Measurements from ENCODE around the gene CFAP74. TPM values are rescaled to one million over a fixed set of nuclear protein-coding genes. Genes with fewer than 3 reads are reported as not detected.

CFAP74 gene
- polyA plus RNA-seq, 1 experiment: not detected

DNA sequence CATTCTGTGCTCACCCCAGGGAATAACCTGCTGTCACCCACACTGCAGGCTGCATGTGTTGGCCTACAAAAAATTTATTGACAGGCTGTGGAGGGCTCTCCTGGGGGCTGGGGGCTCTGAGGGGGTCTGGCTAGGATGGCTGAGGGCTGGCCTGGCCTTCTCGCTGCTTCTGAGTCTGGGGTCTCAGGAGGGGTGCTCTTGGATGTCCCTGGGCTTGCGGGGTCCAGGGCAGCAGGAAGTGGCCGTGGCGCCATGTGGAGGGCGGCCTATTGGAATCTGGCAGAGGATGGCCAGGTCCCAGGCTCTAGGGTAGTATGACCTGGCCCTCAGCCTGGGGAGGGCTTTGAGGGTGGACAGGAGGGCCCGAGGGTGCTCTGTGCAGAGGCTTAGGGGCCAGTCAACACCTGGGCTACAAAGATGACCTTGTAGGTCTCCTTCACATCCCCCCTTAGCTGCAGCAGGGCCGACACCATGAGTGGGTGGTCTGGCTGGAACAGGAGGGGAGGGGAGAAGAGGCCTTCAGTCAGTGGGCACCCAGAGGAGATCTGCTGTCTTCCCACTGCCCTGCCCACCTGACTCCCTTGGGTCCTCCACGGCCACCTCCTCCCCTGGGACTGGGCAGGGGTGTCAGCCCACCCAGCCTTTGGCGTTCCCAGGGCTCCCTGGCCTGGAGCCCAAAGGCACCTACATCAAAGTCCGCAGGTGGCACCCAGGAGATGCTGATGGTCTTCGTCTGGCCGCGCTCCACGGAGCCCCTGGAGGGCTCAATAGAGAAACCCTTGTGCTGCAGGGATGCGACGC lies 81.5 kb downstream of the CFAP74 start:
- Histone ChIP-seq H3K9me3 (ENCODE audit: control insufficient read depth, insufficient read depth, low read length) (peaks cover 3% of the 10 kb centered on the region; the same call in 1 of the 2 replicates), H3K27me3 (ENCODE audit: control insufficient read depth, insufficient read depth, low read length) (peaks cover 6% of the 10 kb centered on the region), H3K4me3 (ENCODE audit: low read depth, low read length) (no peak overlapping the region), H3K27ac (ENCODE audit: low read depth, low read length) (no peak overlapping the region)
- ChIA-PET CTCF (no interaction called here), POLR2A (no interaction called here)
- DNase-seq (ENCODE audit: low read depth, low spot score): no peak
- TF ChIP-seq, protein P1, sequence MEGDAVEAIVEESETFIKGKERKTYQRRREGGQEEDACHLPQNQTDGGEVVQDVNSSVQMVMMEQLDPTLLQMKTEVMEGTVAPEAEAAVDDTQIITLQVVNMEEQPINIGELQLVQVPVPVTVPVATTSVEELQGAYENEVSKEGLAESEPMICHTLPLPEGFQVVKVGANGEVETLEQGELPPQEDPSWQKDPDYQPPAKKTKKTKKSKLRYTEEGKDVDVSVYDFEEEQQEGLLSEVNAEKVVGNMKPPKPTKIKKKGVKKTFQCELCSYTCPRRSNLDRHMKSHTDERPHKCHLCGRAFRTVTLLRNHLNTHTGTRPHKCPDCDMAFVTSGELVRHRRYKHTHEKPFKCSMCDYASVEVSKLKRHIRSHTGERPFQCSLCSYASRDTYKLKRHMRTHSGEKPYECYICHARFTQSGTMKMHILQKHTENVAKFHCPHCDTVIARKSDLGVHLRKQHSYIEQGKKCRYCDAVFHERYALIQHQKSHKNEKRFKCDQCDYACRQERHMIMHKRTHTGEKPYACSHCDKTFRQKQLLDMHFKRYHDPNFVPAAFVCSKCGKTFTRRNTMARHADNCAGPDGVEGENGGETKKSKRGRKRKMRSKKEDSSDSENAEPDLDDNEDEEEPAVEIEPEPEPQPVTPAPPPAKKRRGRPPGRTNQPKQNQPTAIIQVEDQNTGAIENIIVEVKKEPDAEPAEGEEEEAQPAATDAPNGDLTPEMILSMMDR (IDR thresholded peaks at IDR 0.05; ENCODE audit: low read depth, low read length): no peak

DNA sequence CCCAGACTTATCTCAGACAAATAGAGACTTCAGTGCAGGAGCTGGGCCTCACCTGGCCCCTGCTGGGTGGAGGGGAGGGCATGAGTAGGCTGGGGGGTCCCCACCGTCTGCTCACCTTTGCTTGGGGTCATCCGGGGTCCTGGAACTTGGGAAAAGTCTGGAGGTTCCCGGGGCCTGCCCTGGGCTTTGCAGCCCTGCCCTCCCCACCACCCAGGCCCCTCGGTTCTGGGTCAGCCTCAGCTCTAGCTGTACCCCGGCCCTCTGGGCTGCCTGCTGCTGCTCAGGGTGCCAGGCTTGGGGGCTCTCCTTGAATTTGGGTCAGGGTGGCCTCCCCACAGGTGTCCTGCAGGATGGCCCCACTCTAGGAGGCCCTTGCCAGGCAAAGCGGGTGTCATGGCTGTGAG lies 82.1 kb downstream of the CFAP74 start:
- POLR2A ChIA-PET: no interaction called here
- Histone ChIP-seq H3K9me3 (ENCODE audit: control insufficient read depth, insufficient read depth, low read length) (peaks cover 3% of the 10 kb centered on the region; the same call in 1 of the 2 replicates), H3K27me3 (ENCODE audit: control insufficient read depth, insufficient read depth, low read length) (peaks cover 6% of the 10 kb centered on the region), H3K4me3 (ENCODE audit: low read depth, low read length) (no peak overlapping the region), H3K27ac (ENCODE audit: low read depth, low read length) (no peak overlapping the region)
- TF ChIP-seq, protein P1 (IDR thresholded peaks at IDR 0.05; ENCODE audit: low read depth, low read length): no peak
- no peak for DNase-seq (ENCODE audit: low read depth, low spot score)
- CTCF ChIA-PET: interaction anchor here (0.9 kb wide), 1 partner anchor 123 kb away, joined by 3 read pairs; no protein-coding TSS in a partner anchor

DNA sequence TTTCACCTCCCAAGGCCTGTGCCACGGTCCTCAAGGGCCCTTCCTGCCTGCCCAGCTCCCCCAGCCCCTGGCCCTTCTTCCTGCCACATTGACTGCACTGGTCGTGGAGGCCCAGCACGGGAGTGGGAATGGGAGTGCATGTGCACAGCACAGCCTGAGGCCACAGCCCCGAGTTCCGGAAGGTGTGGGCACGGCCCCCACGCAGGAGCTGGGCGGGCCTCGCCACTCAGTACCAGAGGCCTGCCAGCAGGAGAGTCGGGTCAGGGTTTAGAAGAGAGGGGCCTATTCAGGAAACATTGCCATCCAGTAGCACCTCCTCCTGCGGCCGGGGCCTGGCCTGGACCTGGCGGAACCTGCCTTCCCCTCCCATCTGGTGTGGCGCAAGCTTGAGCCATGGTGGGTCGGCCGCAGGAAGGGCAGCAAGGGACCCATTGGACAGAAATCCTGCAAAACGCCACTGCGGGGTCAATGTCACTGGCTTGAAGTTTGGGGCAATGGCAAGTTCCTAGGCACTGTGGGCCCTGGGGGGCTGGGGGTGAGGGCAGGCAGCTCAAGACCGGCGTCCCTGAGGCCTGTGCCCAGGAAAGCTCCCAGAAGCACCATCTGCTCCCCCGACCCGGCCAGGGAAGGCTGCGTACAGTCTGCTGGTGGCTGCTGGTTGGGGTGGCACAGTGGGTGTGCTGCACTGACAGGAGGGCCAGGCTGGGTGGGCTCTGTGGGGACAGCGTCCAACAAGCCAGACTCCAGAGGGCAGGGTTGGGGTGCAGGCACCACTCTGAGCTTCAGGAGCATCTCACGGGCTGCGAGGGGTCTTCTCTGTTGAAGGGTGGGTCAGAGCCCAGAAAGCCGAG lies 82.8 kb downstream of the CFAP74 start:
- Histone ChIP-seq H3K27ac (ENCODE audit: low read depth, low read length) (no peak overlapping the region), H3K27me3 (ENCODE audit: control insufficient read depth, insufficient read depth, low read length) (peaks cover 6% of the 10 kb centered on the region), H3K4me3 (ENCODE audit: low read depth, low read length) (no peak overlapping the region), H3K9me3 (ENCODE audit: control insufficient read depth, insufficient read depth, low read length) (peaks cover 3% of the 10 kb centered on the region; the same call in 1 of the 2 replicates)
- POLR2A ChIA-PET: interaction anchor here (0.6 kb wide), 2 partner anchors 15 to 269 kb away, joined by 3 to 6 read pairs; no protein-coding TSS in a partner anchor
- TF ChIP-seq, protein P1 (IDR thresholded peaks at IDR 0.05; ENCODE audit: low read depth, low read length): no peak
- no peak for DNase-seq (ENCODE audit: low read depth, low spot score)
- CTCF ChIA-PET: interaction anchor here (0.5 to 0.9 kb wide), 2 partner anchors 12 to 124 kb away, joined by 3 read pairs; no protein-coding TSS in a partner anchor

DNA sequence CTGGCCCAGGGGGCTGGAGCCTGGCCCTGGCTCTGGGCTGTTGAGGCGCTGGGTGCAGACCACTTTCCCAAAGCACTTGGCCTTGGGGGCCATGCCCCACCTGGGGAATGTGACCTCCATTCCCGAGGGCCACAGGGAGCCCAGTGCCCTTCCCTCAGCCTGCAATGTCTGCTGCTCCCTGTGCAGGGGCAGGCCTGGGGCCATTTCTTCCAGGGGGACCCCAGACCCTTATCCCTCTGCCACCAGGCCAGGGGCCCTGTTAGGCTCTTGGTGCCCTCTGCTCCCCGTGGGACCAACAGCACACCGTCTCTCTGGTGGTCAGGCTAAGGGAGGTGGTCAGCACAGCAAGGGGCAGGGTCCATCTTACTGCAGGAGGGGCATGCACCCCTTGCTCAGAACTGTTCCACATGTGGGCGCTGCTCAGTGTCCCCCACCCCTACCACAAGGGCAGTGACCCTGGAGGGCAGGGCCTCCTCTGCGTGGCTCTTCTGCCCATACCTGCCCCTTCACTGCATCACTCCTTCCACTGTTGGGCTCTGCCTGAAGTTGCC lies 83.5 kb downstream of the CFAP74 start:
- no peak for DNase-seq (ENCODE audit: low read depth, low spot score)
- CTCF ChIA-PET: no interaction called here
- POLR2A ChIA-PET: interaction anchor here (0.6 kb wide), 1 partner anchor 269 kb away, joined by 3 read pairs; no protein-coding TSS in a partner anchor

More for the DNA sequence above, 83.5 kb downstream of the CFAP74 start:
- Histone ChIP-seq H3K27ac (ENCODE audit: low read depth, low read length) (no peak overlapping the region), H3K4me3 (ENCODE audit: low read depth, low read length) (no peak overlapping the region), H3K9me3 (ENCODE audit: control insufficient read depth, insufficient read depth, low read length) (peaks cover 3% of the 10 kb centered on the region; the same call in 1 of the 2 replicates), H3K27me3 (ENCODE audit: control insufficient read depth, insufficient read depth, low read length) (peaks cover 6% of the 10 kb centered on the region)
- TF ChIP-seq, protein P1 (IDR thresholded peaks at IDR 0.05; ENCODE audit: low read depth, low read length): no peak

Measured in AG04450 (cell line).